Measurements from ENCODE around the gene UBE2E2.

Gene UBE2E2

GRCh38 chr3:23314981-23315762 is 112.0 kb downstream of the UBE2E2 start:
- no peak overlapping the region for H3K4me3 ChIP-seq (ENCODE audit: low read depth, low read length)
- TF ChIP-seq CTCF (IDR thresholded peaks at IDR 0.05; ENCODE audit: low read depth, low read length) (no peak), MAX (IDR thresholded peaks at IDR 0.05; ENCODE audit: low read depth, low read length) (no peak), MYC (IDR thresholded peaks at IDR 0.05; ENCODE audit: low read depth, low read length) (no peak)
- DNase-seq (ENCODE audit: low read depth): no peak

- TF ChIP-seq CTCF (IDR thresholded peaks at IDR 0.05; ENCODE audit: low read depth, low read length) (no peak), MAX (IDR thresholded peaks at IDR 0.05; ENCODE audit: low read depth, low read length) (no peak), MYC (IDR thresholded peaks at IDR 0.05; ENCODE audit: low read depth, low read length) (no peak), POLR2A (IDR thresholded peaks at IDR 0.05; ENCODE audit: extremely low read depth, insufficient read length) (no peak)
- no peak for DNase-seq (ENCODE audit: low read depth)
- H3K4me3 ChIP-seq (ENCODE audit: low read depth, low read length): no peak overlapping the region
Measured at GRCh38 chr3:23316924-23317323, 113.8 kb downstream of the UBE2E2 start.

GRCh38 chr3:23319366-23320312 is 116.5 kb downstream of the UBE2E2 start:
- no peak for DNase-seq (ENCODE audit: low read depth)
- no peak overlapping the region for H3K4me3 ChIP-seq (ENCODE audit: low read depth, low read length)
- no peak for TF ChIP-seq MYC (IDR thresholded peaks at IDR 0.05; ENCODE audit: low read depth, low read length)
- TF ChIP-seq POLR2A (IDR thresholded peaks at IDR 0.05; ENCODE audit: extremely low read depth, insufficient read length): no peak
- no peak for TF ChIP-seq MAX (IDR thresholded peaks at IDR 0.05; ENCODE audit: low read depth, low read length)

- no peak for TF ChIP-seq POLR2A (IDR thresholded peaks at IDR 0.05; ENCODE audit: extremely low read depth, insufficient read length)
- TF ChIP-seq MYC (IDR thresholded peaks at IDR 0.05; ENCODE audit: low read depth, low read length): no peak
- no peak for TF ChIP-seq CTCF (IDR thresholded peaks at IDR 0.05; ENCODE audit: low read depth, low read length)
- no peak for TF ChIP-seq MAX (IDR thresholded peaks at IDR 0.05; ENCODE audit: low read depth, low read length)
- DNase-seq (ENCODE audit: low read depth): no peak
- no peak overlapping the region for H3K4me3 ChIP-seq (ENCODE audit: low read depth, low read length)
Measured at GRCh38 chr3:23320586-23321570, 117.8 kb downstream of the UBE2E2 start.

- H3K4me3 ChIP-seq (ENCODE audit: low read depth, low read length): no peak overlapping the region
- TF ChIP-seq POLR2A (IDR thresholded peaks at IDR 0.05; ENCODE audit: extremely low read depth, insufficient read length) (no peak), MAX (IDR thresholded peaks at IDR 0.05; ENCODE audit: low read depth, low read length) (no peak), MYC (IDR thresholded peaks at IDR 0.05; ENCODE audit: low read depth, low read length) (no peak), CTCF (IDR thresholded peaks at IDR 0.05; ENCODE audit: low read depth, low read length) (no peak)
- peak; percentile 26 for DNase-seq (ENCODE audit: low read depth)
Measured at GRCh38 chr3:23324745-23325144, 121.6 kb downstream of the UBE2E2 start.
